ENCODE measurements around the gene CEP85.
A peak's percentile ranks its signal among the peaks of the same experiment; 100 is the strongest.

Gene CEP85, protein sequence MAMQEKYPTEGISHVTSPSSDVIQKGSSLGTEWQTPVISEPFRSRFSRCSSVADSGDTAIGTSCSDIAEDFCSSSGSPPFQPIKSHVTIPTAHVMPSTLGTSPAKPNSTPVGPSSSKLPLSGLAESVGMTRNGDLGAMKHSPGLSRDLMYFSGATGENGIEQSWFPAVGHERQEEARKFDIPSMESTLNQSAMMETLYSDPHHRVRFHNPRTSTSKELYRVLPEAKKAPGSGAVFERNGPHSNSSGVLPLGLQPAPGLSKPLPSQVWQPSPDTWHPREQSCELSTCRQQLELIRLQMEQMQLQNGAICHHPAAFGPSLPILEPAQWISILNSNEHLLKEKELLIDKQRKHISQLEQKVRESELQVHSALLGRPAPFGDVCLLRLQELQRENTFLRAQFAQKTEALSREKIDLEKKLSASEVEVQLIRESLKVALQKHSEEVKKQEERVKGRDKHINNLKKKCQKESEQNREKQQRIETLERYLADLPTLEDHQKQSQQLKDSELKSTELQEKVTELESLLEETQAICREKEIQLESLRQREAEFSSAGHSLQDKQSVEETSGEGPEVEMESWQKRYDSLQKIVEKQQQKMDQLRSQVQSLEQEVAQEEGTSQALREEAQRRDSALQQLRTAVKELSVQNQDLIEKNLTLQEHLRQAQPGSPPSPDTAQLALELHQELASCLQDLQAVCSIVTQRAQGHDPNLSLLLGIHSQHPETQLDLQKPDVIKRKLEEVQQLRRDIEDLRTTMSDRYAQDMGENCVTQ

DNA sequence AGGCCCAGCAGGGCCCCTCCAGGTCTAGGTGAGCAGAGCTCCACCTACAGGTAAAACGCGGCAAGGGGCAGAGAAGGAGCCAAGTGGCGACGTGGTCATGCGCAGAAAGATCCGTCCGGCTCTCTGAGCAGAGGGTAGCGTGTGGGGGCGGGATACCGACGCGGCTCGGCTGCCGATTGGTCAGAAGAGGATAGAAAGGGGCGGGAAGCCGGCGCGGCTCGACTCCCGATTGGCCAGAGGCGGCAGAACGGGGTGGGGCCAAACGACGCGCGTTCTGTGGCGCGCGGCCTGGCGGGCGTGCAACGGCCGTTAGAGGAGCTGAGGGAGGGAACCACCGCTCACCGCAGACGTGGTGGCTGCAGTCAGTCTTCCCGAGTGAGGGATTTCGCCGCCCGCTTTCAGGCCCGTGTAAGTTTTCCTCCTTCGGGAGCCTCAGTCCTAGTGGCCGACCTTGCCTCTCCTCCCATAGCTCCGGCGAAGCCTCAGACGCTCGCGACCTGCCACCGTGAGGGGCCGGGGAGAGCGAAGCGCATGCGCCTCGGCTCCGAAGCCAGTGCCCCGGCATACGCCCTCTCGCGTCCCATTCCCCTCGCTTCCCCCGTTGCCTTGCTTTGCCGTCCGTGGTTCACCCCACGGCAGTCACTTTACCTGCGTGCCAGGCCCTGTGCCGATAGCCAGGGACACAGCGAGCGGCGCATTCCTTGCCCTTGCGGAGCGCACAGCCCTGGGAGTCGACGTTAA is at the start of gene CEP85:
TSS of gene CEP85 (plus strand) at position 298 of the 741 bp plus-strand sequence. CDS start 5,584 bp downstream, outside the sequence.
- peak; percentile 96 to 99 for DNase-seq

DNA sequence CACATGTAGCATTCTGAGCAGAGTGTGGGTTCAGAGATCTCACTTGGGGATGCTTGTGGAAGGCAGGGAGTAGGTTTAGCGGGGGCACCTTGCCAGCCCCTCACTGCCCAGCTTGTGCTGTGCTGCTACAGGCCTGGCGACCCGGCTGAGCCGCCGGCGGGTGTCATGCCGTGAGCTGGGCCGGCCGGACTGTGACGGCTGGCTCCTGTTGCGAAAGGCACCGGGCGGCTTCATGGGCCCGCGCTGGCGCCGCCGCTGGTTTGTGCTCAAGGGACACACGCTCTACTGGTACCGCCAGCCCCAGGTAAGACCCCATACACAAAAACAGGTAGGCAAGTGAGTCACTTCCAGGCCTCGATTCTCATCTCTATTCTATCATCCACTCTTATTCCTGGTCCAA is 49.1 kb upstream of the CEP85 start:
- DNase-seq, result no peak

DNA sequence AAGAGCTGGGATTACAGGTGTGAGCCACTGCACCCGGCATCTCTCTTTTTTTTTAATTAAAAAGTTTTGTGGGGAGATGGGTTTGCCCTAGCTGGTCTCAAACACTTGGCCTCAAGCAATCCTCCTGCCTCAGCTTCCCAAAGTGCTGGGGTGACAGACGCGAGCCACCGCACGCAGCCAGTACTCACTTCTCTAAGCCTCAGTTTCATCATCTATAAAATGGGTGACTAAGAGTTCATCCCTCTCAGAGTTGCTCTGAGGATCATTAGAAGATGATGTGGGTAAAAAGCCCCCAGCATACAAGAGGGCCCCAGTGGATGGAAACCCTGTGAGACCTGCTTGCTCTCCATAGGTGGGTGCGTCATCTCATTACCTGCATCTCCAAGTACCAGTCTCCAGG is 46.1 kb upstream of the CEP85 start:
- DNase-seq, result no peak

DNA sequence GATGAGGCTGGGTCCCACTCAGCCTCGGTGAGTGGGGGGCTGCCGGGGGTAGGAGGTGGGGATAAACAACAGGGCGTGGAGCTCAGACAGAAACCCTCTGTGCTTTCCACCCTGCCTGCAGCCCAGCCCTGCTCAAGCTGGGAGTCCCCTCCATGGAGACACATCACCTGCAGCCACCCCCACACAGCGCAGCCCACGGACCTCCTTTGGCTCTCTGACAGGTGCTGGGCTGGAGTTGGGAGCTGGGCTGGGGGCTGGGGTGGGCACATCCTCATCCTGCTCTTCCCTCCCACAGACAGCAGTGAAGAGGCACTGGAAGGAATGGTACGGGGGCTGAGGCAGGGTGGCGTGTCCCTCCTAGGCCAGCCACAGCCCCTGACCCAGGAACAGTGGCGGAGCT is 45.5 kb upstream of the CEP85 start:
- DNase-seq, result no peak

DNA sequence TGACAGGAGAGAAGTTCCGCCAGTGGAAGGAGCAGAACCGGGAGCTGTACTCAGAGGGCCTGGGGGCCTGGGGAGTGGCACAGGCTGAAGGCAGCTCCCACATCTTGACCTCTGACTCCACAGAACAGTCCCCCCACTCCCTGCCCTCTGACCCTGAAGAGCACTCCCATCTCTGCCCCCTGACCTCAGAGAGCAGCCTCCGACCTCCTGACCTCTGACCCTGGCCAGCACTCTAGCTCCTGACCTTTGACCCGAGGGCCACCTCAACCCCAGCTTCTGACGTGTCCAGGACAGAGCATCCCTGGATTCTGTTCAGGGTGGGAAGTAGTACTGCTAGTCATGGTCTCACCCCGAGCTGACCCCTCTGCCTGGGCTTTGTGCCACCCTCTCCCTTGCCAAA is 44.7 kb upstream of the CEP85 start:
- no peak for DNase-seq

GRCh38 chr1:26189751-26190275 is 44.2 kb upstream of the CEP85 start:
- no peak for DNase-seq

DNA sequence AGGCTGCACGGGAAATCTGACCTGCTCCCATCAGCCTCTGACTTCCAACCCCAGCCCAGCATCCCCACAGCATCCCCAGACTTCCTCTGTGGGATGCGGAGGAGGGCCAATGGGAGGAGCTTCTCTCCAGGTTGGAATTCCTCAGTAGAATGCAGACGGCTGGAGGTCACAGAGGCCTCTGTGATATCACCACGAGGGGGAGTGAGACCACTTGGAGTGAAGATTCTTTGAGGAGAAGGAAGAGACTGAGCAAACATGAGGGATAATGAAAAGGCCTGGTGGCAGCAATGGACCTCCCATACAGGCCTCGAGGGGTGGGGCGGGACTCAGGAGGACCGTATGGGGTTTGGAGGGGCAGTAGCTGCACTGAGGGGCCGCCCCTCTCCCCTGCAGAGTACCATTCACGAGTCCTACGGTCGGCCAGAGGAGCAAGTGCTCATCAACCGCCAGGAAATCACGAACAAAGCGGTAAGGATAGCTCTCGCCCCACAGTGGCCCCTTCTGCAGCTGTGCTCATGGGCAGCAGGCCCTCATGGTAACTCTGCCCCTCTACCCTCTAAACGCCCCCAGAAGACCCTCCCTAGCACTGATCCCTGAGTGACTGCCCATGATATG is 43.5 kb upstream of the CEP85 start, which contains the start of gene CATSPER4:
TSS of gene CATSPER4 (plus strand) at position 230 of the 615 bp plus-strand sequence. CDS start at position 256, 26 bp downstream.
- DNase-seq, result no peak

- no peak for DNase-seq
Observed at GRCh38 chr1:26191739-26192138, 42.3 kb upstream of the CEP85 start.

DNA sequence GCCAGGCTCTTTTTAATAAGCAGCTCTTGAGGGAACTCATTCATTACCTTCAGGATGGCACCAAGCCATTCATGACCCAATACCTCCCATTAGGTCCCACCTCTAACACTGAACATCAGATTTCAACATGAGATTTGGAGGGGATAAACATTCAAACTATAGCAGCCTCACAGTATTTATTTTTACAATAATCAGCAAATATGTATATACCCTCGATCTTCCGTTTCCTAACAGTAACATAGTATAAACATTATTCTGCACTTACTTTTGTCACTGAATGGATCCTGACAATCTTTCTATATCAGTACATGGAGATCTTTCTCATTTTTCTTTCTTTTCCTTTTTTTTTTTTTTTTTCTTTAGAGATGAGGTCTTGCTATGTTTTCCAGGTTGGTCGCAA is 38.2 kb upstream of the CEP85 start:
- no peak for DNase-seq

GRCh38 chr1:26197301-26197700 is 36.7 kb upstream of the CEP85 start:
- DNase-seq, result no peak

DNA sequence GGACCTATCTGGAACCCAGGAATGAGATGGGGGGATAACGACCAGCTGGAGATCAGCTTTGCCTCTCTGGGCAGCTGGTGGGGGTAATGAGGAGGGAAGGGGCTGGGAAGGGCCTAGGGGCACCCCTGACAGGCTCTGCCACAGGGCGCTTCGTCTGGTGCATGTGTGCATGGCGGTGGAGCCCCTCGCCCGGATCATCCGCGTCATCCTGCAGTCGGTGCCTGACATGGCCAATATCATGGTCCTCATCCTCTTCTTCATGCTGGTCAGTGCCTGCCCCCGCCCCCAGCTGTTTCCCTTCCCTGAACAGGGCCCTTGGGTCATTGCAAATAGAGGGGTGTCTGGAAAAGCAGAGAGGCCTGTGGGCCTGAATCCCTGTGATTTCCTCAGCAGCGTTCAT is 36.2 kb upstream of the CEP85 start:
- no peak for DNase-seq

- no peak for DNase-seq
Observed at GRCh38 chr1:26200413-26200812, 33.6 kb upstream of the CEP85 start.

DNA sequence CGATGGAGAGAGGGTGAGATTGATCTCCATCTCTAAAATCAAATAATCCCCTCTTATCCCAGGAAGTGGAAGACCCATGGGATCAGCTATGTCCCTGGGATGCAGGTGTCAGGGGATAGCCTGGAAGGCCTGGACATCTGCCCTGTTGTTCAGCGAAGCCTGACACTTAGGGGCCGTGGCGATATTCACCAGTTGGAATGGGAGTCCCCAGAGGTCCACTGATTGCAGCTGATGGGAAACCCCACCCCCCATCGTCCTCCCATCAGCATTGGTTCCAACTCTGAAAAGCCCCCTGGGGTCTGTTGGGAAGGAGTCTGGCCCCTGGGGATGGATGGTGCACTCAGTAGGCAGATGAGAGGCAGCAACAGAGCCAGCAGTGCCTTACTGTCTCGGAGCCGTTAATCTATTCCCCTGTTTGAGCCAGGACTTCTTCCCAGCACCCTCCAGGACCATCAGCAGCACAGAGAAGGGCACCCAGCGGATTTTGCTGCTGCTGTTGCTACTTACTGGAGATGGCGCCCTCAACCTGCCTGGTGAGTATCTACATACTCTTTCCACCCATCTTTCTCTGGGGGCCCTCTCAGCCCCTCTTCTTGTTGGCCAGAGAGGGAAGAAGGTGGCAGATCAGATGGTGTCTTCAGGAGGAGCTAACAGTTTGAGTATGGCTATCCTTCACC is 30.2 kb upstream of the CEP85 start:
- DNase-seq, result no peak

DNA sequence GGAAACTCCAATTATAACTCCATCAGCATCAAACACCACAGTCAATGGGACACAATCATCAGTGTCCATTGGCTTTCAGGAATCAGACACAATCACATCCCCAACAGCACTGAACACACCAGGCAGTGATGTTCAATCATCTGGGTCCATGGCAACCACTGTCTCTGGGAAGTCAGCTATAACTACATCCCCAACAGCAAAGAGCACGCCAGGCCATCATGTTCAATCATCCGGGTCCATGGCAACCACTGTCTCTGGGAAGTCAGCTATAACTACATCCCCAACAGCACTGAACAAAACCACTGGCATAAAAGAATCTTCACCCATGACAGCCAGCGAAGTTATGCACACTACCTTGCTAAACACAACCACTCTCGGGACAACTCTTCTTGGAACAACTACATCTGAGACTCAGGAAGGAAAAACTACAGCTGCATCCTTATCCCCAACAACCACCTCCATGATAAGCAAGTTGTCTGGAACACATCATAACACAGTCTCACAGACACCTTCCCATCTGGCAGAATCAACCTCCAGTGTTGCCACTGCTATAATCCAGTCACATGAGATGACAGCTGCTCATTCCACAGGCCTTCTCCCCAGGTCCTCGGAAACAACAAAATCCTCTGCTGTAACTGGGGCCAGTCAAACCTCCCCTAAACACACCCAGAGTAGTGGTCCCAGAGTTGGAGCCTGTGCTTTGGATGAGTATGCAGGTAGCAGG is 23.7 kb upstream of the CEP85 start:
- DNase-seq, result no peak

DNA sequence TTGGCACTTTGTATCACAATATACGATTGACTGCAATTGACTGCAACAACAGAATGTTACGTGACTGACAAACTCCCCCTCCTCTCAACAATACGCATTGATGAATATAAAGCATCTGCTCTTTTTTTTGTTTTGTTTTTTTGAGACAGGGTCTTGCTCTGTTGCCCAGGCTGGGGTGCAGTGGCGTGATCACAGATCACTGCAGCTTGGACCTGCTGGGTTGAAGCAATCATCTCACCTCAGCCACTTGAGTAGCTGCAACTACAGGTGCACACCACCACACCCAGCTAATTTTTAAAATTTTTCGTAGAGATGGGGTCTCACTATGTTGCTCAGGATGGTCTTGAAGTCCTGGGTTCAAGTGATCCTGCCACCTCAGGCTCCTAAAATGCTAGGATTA is 21.3 kb upstream of the CEP85 start:
- DNase-seq, result no peak

DNA sequence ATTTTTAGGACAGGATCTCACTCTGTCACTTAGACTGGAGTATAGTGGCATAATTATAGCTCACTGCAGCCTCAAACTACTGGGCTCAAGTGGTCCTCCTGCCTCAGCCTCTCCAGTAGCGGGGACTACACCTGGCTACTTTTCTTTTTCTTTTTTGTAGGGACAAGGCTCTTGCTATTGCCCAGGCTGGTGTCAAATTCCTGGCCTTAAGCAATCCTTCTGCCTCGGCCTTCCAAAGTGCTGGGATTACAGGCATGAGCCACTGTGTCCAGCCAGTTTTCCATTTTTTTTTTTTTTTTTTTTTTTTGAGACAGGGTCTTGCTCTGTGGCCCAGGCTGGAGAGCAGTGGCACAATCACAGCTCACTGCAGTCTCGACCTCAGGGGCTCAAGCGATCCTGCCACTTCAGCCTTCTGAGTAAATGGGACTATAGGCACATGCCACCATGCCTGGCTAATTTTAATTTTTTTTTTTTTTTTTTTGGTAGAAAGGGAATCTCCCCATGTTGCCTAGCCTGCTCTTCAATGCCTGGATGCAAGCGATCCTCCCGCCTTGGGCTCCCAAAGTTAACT is 20.6 kb upstream of the CEP85 start:
- DNase-seq, result no peak

GRCh38 chr1:26215246-26215645 is 18.8 kb upstream of the CEP85 start:
- no peak for DNase-seq

- no peak for DNase-seq
Observed at GRCh38 chr1:26218906-26219494, 15.0 kb upstream of the CEP85 start.

GRCh38 chr1:26220199-26220912 is 13.6 kb upstream of the CEP85 start:
- DNase-seq, result no peak

- no peak for DNase-seq
Observed at GRCh38 chr1:26221094-26221493, 12.9 kb upstream of the CEP85 start.

All from inflammatory macrophage treated with lipopolysaccharide for 1 hour (primary cell).